HepG2 (cell line): ENCODE measurements around the gene RNF4. TPM values are rescaled to one million over a fixed set of nuclear protein-coding genes. Genes with fewer than 3 reads are reported as not detected.

Experiments
- ATAC-seq: fragments of 200-7000 bp; cut with Tn5 transposase; 3 replicates; pipeline ENCODE4 v1.9.1; 2020; ENCODE audit warnings: mild to moderate bottlenecking, moderate library complexity
- Bru-seq: library from RNA; stranded (reverse); fragments of 400-500 nt; gene quantifications from one replicate; lab custom pipeline; 2021; lab: Mats Ljungman, UMichigan
- BruChase-seq, 2 experiments: library from RNA; stranded (reverse); fragments of 400-500 nt; gene quantifications; one replicate each; lab custom pipeline; 2021; lab: Mats Ljungman, UMichigan
- BruUV-seq: library from RNA; stranded (reverse); fragments of 400-500 nt; replicated peaks from 2 replicates; lab custom pipeline; 2021; lab: Mats Ljungman, UMichigan
- CTCF ChIA-PET: fragments of 300-600 bp; formaldehyde crosslinking; extraction: SDS; loops from one replicate; lab custom pipeline; 2021; ENCODE audit warnings: low total read pairs, inconsistent platforms, low intra/inter-chr PET ratio; lab: Yijun Ruan, JAX
- POLR2A ChIA-PET: fragments of 350-600 bp; sonication (Branson Sonifier 250); formaldehyde crosslinking; loops from one replicate; lab custom pipeline; 2020; ENCODE audit warnings: antibody characterized with exemption, inconsistent platforms; lab: Yijun Ruan, JAX
- DNase-seq: peaks from one replicate; pipeline ENCODE4 v3.0.0-alpha.2; 2015; ENCODE audit warnings: low spot score
- FAIRE-seq: peaks from 3 replicates; lab custom pipeline; 2011; peaks lifted over from hg19 to GRCh38; lab: Jason Lieb, UNC
- H2AFZ ChIP-seq: one replicate; pipeline ENCODE4 v1.6.1; 2011; ENCODE audit warnings: low read length, inconsistent platforms
- H3K27ac ChIP-seq: fragments of 300-600 bp; 3 replicates; pipeline ENCODE4 v1.8.0; 2011; ENCODE audit warnings: mixed run types, mild to moderate bottlenecking, mixed read lengths, low read length, inconsistent platforms; ENCODE audit not compliant: insufficient read depth; ENCODE audit errors: extremely low read length
- H3K27me3 ChIP-seq, 2 experiments: fragments of 200-600 bp in 1 of 2; 2 replicates in 1 of 2; 3 replicates in 1 of 2; pipeline versions ENCODE4 v1.6.0 to v1.8.0; 2011; ENCODE audit warnings: low read length in 2 of 2, mild to moderate bottlenecking in 2 of 2, moderate library complexity in 2 of 2, inconsistent platforms in 1 of 2; ENCODE audit not compliant: insufficient read depth in 2 of 2, control insufficient read depth in 1 of 2
- H3K36me3 ChIP-seq, 2 experiments: fragments of 200-600 bp in 1 of 2; replicated peaks in 1 of 2; 2 replicates in 1 of 2; 3 replicates in 1 of 2; pipeline versions ENCODE4 v1.5.1 to v1.8.0; 2011; ENCODE audit warnings: low read length in 2 of 2, inconsistent platforms in 1 of 2; ENCODE audit not compliant: insufficient read depth in 2 of 2, control insufficient read depth in 1 of 2
- H3K4me1 ChIP-seq: 2 replicates; pipeline ENCODE4 v1.5.1; 2012; ENCODE audit warnings: low read length, inconsistent platforms; ENCODE audit not compliant: insufficient read depth
- H3K4me2 ChIP-seq: 2 replicates; pipeline ENCODE4 v1.6.0; 2011; ENCODE audit warnings: low read depth, low read length, inconsistent platforms
- H3K4me3 ChIP-seq, 3 experiments: fragments of 200-600 bp in 1 of 3; sonication (generic), shearing (Covaris generic) in 1 of 3; replicated peaks in 1 of 3; 2 replicates each; pipeline ENCODE4 v1.5.1; 2011 to 2016; ENCODE audit warnings: low read length in 3 of 3, inconsistent platforms in 2 of 3, low read depth in 2 of 3, mild to moderate bottlenecking in 2 of 3, control low read depth in 1 of 3, mixed read lengths in 1 of 3; ENCODE audit not compliant: insufficient read depth in 1 of 3
- H3K79me2 ChIP-seq: one replicate; pipeline ENCODE4 v1.6.1; 2011; ENCODE audit warnings: low read length, inconsistent platforms; ENCODE audit not compliant: insufficient read depth
- H3K9ac ChIP-seq: 2 replicates; pipeline ENCODE4 v1.6.0; 2011; ENCODE audit warnings: mild to moderate bottlenecking, low read depth, low read length, inconsistent platforms; ENCODE audit not compliant: insufficient read depth
- H3K9me3 ChIP-seq: 2 replicates; pipeline ENCODE4 v1.5.1; 2012; ENCODE audit warnings: mild to moderate bottlenecking, low read length
- H4K20me1 ChIP-seq: 2 replicates; pipeline ENCODE4 v1.6.0; 2011; ENCODE audit warnings: inconsistent platforms, mild to moderate bottlenecking, low read length, moderate library complexity; ENCODE audit not compliant: insufficient read depth
- AHR ChIP-seq: IDR thresholded peaks from 2 replicates; pipeline ENCODE4 v1.6.1; 2018; ENCODE audit warnings: missing genetic modification reagents, missing compliant biosample characterization
- ASH2L ChIP-seq: fragments of 300-600, 200-600 bp; sonication (generic); IDR thresholded peaks from 2 replicates; pipeline ENCODE4 v1.7.0; 2017; ENCODE audit warnings: low read depth, mild to moderate bottlenecking, moderate library complexity, mixed read lengths, low read length; ENCODE audit not compliant: insufficient read length
- GATAD2A ChIP-seq: IDR thresholded peaks from 2 replicates; pipeline ENCODE4 v1.6.1; 2016
- MAFF ChIP-seq: IDR thresholded peaks from 2 replicates; pipeline ENCODE4 v1.6.1; 2011; ENCODE audit warnings: low read depth, low read length, improper control_type of control experiment
- NFRKB ChIP-seq: fragments of 450-650 bp; IDR thresholded peaks from 2 replicates; pipeline ENCODE4 v1.6.1; 2017
- SIX4 ChIP-seq: sonication (generic); formaldehyde crosslinking; IDR thresholded peaks from 2 replicates; pipeline ENCODE4 v1.4.0; 2020; ENCODE audit warnings: missing genetic modification reagents
- ZNF12 ChIP-seq: sonication (generic); formaldehyde crosslinking; IDR thresholded peaks from 2 replicates; pipeline ENCODE4 v1.5.0; 2020; ENCODE audit warnings: missing genetic modification reagents
- ZNF878 ChIP-seq: sonication (generic); formaldehyde crosslinking; IDR thresholded peaks from 2 replicates; pipeline ENCODE4 v1.8.1; 2023; ENCODE audit warnings: mild to moderate bottlenecking, missing genetic modification reagents, moderate library complexity
- ZSCAN12 ChIP-seq: sonication (generic); formaldehyde crosslinking; IDR thresholded peaks from 2 replicates; pipeline ENCODE4 v1.9.0; 2021; ENCODE audit warnings: mild to moderate bottlenecking, missing genetic modification reagents
- WGBS: methylation state at CpG from one replicate; pipeline ENCODE4 v1.1.6; 2017; ENCODE audit warnings: low lambda C conversion rate; 5-methylcytosine and 5-hydroxymethylcytosine counted together
- in situ Hi-C: cut with HindIII; loops from 2 replicates; pipeline ENCODE4 v1.10.0; 2017; ENCODE audit warnings: low pct_unique_long_range_greater_than_20kb; ENCODE audit not compliant: extremely low pct_ligation_motif_present
- intact Hi-C: fragments of 100-400 bp; cut with micrococcal nuclease; formaldehyde crosslinking; loops from one replicate; pipeline ENCODE4 v1.10.0; 2022; ENCODE audit not compliant: unreplicated experiment
- long read RNA-seq, 2 experiments: library from RNA in 1 of 2; library from polyadenylated mRNA in 1 of 2; stranded (forward) in 1 of 2; unstranded in 1 of 2; transcript quantifications; one replicate each; pipeline ENCODE4 v2.0.0, GENCODE V29; 2019 to 2022
- polyA minus RNA-seq, 3 experiments: library from RNA; depleted of rRNA, polyadenylated mRNA; stranded (reverse); fragments of >200 nt; gene quantifications; 2 replicates each; pipeline ENCODE4 v1.2.3, GENCODE V29; 2011; ENCODE audit warnings: low replicate concordance in 1 of 3
- polyA plus RNA-seq, 8 experiments: library from polyadenylated mRNA; depleted of rRNA in 3 of 8; stranded (reverse) in 7 of 8; unstranded in 1 of 8; fragments of >200 nt; fragmentation: Illumina TruSeq in 4 of 8; extraction: Trizol in 4 of 8; gene quantifications; 2 replicates each; pipeline versions ENCODE4 v1.2.1 to v1.2.3, GENCODE V29; 2011 to 2016; ENCODE audit warnings: low read depth in 4 of 8, missing spikeins in 1 of 8, mixed read lengths in 1 of 8; ENCODE audit not compliant: insufficient read depth in 1 of 8
- total RNA-seq, 5 experiments: library from RNA; depleted of rRNA; stranded (reverse); fragments of >200 nt; fragmentation: Illumina TruSeq; extraction: Trizol; gene quantifications; 2 replicates each; pipeline ENCODE4 v1.2.3, GENCODE V29; 2016; ENCODE audit warnings: low read depth in 1 of 5
- TF ChIP-seq, protein P1 (sequence below): sonication (generic); formaldehyde crosslinking; IDR thresholded peaks from 2 replicates; pipeline ENCODE4 v1.5.0; 2020; ENCODE audit warnings: mild to moderate bottlenecking, missing genetic modification reagents, borderline replicate concordance
- TF ChIP-seq, protein P2 (sequence below): sonication (generic); formaldehyde crosslinking; IDR thresholded peaks from 2 replicates; pipeline ENCODE4 v1.9.0; 2022; ENCODE audit warnings: low read depth, missing genetic modification reagents

RNF4 gene, protein sequence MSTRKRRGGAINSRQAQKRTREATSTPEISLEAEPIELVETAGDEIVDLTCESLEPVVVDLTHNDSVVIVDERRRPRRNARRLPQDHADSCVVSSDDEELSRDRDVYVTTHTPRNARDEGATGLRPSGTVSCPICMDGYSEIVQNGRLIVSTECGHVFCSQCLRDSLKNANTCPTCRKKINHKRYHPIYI
- total RNA-seq (2016; rRNA removed; fragmentation: Illumina TruSeq; extraction: Trizol) (38.1 and 46.7 TPM in 2 replicates), polyA plus RNA-seq (2011; rRNA removed) (40.3 and 45.1 TPM in 2 replicates), polyA minus RNA-seq (2011; rRNA and poly(A)+ RNA removed; ENCODE audit: low replicate concordance) (65.3 and 74.2 TPM in 2 replicates), Bru-seq, nascent RNA (percentile 78 among the genes with signal in this experiment), BruChase-seq, experiment 1, labeled RNA remaining after a 6-hour chase (percentile 80 among the genes with signal in this experiment), BruChase-seq, experiment 2, labeled RNA remaining after a 2-hour chase (percentile 84 among the genes with signal in this experiment)
- total RNA-seq (2016; cell fraction: cytosol; rRNA removed; fragmentation: Illumina TruSeq; extraction: Trizol; ENCODE audit: low read depth), result 16.3 and 17.2 TPM in 2 replicates
- 36.0 and 47.6 TPM in 2 replicates for total RNA-seq (2016; cell fraction: insoluble cytoplasmic fraction; rRNA removed; fragmentation: Illumina TruSeq; extraction: Trizol)
- 24.2 and 25.2 TPM in 2 replicates for total RNA-seq (2016; cell fraction: membrane; rRNA removed; fragmentation: Illumina TruSeq; extraction: Trizol)
- 34.8 and 37.0 TPM in 2 replicates for total RNA-seq (2016; cell fraction: nucleus; rRNA removed; fragmentation: Illumina TruSeq; extraction: Trizol)
- 34.5 and 42.3 TPM in 2 replicates for polyA plus RNA-seq (2011; cell fraction: cytosol; rRNA removed)
- polyA plus RNA-seq (2011; cell fraction: nucleus; rRNA removed), result 33.3 and 33.4 TPM in 2 replicates
- 27.9 and 28.2 TPM in 2 replicates for polyA plus RNA-seq (2012)
- polyA plus RNA-seq (2016; cell fraction: cytosol; fragmentation: Illumina TruSeq; extraction: Trizol; ENCODE audit: low read depth), result 3.3 and 5.5 TPM in 2 replicates
- 45.3 and 46.1 TPM in 2 replicates for polyA plus RNA-seq (2016; cell fraction: insoluble cytoplasmic fraction; fragmentation: Illumina TruSeq; extraction: Trizol; ENCODE audit: low read depth)
- polyA plus RNA-seq (2016; cell fraction: membrane; fragmentation: Illumina TruSeq; extraction: Trizol; ENCODE audit: low read depth), result 12.0 and 14.1 TPM in 2 replicates
- 33.1 and 33.8 TPM in 2 replicates for polyA plus RNA-seq (2016; cell fraction: nucleus; fragmentation: Illumina TruSeq; extraction: Trizol; ENCODE audit: insufficient read depth, low read depth)
- polyA minus RNA-seq (2011; cell fraction: cytosol; rRNA and poly(A)+ RNA removed), result 36.1 and 36.8 TPM in 2 replicates
- polyA minus RNA-seq (2011; cell fraction: nucleus; rRNA and poly(A)+ RNA removed), result 55.2 and 60.3 TPM in 2 replicates
- long read RNA-seq, experiment 1, partial matches to known transcripts, result 0 of 56 reads
- long read RNA-seq, experiment 1, other reads (novel, unspliced or antisense), result 56 of 56 reads
- long read RNA-seq, experiment 2, partial matches to known transcripts, result 4 of 58 reads
- long read RNA-seq, experiment 2, other reads (novel, unspliced or antisense), result 52 of 58 reads

DNA sequence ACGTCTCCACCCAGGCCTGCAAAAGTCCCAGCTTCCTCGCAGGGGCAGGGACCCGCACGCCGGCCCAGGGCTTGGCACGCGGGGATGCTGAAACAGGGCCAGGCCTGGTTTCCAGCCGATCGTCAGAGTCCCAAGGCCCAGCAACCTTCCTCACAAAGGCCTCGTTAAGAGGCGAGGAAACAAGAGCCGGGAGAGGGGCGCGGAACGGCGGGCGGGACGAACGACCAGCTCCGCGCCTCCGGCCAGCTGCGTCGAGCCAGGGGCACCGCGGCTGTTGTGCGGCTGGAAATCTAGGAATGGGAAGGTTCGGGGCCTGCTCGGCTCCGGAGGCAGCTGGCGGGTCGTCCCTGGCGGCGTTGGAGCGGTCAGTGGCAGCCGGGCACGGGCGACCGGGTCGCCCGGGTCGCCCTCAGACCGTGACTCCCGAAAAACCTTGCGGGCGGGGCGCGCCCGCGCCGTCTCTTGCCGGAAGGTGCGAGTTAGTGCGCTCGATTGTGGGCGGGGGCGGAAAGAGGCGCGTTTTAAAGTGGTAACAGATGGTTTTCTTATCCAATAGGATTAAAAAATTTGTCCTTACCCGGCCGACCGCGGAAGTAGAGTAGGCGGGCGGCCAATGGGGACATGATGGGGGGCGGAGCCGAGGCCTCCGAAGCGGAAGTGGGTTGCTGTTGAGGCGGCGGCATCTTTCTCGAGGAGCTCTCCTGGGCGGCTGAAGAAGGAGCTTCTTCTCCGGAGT is at the start of gene RNF4:
TSS of gene RNF4 (plus strand) at position 651 of the 736 bp plus-strand sequence. CDS start 21,388 bp downstream, outside the sequence.
- POLR2A ChIA-PET, result interaction anchor here (0.6 to 3.4 kb wide), 11 partner anchors 17 to 1157 kb away, joined by 3 to 25 read pairs (median 4); partner anchors contain the start of genes FAM193A, HAUS3 and POLN
- peak; percentile 93 for DNase-seq
- H4K20me1 ChIP-seq, result peaks cover 29% of the 10 kb centered on the region
- peaks cover 0 to 19% of the 10 kb centered on the region in 2 experiments; a peak in 3 of 5 replicates for H3K36me3 ChIP-seq
- BruUV-seq, result TSS peak; percentile 59
- no peaks in the 10 kb centered on the region; a peak in 1 of 5 replicates for H3K27me3 ChIP-seq
- 0% methylated on average over 17 of the region's 74 CpGs for WGBS
- peak; percentile 91 for ATAC-seq
- H3K4me3 ChIP-seq, result peak within 1 kb of the TSS; percentile 84 to 93 (median 86)
- H3K79me2 ChIP-seq, result peaks cover 55% of the 10 kb centered on the region
- CTCF ChIA-PET, result no interaction called here
- intact Hi-C loops (loop anchor here (2.0 to 10.0 kb wide), 2 partner anchors 68 to 224 kb away; partner anchors contain the start of genes FAM193A, HAUS3 and POLN), in situ Hi-C loops (no loop called here)
- H2AFZ ChIP-seq, result no peak within 1 kb of the TSS
- H3K9me3 ChIP-seq, result no peaks in the 10 kb centered on the region
- H3K27ac ChIP-seq, result peak within 1 kb of the TSS; percentile 93
- peaks cover 44% of the 10 kb centered on the region for H3K4me1 ChIP-seq
- H3K4me2 ChIP-seq, result peak within 1 kb of the TSS; percentile 95
- FAIRE-seq, result peak; percentile 70
- H3K9ac ChIP-seq, result peak within 1 kb of the TSS; percentile 96
- TF ChIP-seq ZSCAN12 (CRISPR knock-in tag) (peak; percentile 73; the same call in 1 of the 2 replicates), GATAD2A (CRISPR knock-in tag) (no peak), ASH2L (peak; percentile 80), NFRKB (no peak), MAFF (no peak), AHR (0 out of 2 replicates have a peak, but pooled peaks have one; percentile 39), ZNF12 (CRISPR knock-in tag) (peak; percentile 34; the same call in 1 of the 2 replicates), ZNF878 (CRISPR knock-in tag) (no peak), SIX4 (CRISPR knock-in tag) (no peak; the same call in 1 of the 2 replicates)
- TF ChIP-seq, protein P1, sequence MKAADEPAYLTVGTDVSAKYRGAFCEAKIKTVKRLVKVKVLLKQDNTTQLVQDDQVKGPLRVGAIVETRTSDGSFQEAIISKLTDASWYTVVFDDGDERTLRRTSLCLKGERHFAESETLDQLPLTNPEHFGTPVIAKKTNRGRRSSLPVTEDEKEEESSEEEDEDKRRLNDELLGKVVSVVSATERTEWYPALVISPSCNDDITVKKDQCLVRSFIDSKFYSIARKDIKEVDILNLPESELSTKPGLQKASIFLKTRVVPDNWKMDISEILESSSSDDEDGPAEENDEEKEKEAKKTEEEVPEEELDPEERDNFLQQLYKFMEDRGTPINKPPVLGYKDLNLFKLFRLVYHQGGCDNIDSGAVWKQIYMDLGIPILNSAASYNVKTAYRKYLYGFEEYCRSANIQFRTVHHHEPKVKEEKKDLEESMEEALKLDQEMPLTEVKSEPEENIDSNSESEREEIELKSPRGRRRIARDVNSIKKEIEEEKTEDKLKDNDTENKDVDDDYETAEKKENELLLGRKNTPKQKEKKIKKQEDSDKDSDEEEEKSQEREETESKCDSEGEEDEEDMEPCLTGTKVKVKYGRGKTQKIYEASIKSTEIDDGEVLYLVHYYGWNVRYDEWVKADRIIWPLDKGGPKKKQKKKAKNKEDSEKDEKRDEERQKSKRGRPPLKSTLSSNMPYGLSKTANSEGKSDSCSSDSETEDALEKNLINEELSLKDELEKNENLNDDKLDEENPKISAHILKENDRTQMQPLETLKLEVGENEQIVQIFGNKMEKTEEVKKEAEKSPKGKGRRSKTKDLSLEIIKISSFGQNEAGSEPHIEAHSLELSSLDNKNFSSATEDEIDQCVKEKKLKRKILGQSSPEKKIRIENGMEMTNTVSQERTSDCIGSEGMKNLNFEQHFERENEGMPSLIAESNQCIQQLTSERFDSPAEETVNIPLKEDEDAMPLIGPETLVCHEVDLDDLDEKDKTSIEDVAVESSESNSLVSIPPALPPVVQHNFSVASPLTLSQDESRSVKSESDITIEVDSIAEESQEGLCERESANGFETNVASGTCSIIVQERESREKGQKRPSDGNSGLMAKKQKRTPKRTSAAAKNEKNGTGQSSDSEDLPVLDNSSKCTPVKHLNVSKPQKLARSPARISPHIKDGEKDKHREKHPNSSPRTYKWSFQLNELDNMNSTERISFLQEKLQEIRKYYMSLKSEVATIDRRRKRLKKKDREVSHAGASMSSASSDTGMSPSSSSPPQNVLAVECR (CRISPR knock-in tag), result peak; percentile 76; the same call in 1 of the 2 replicates
- TF ChIP-seq, protein P2, sequence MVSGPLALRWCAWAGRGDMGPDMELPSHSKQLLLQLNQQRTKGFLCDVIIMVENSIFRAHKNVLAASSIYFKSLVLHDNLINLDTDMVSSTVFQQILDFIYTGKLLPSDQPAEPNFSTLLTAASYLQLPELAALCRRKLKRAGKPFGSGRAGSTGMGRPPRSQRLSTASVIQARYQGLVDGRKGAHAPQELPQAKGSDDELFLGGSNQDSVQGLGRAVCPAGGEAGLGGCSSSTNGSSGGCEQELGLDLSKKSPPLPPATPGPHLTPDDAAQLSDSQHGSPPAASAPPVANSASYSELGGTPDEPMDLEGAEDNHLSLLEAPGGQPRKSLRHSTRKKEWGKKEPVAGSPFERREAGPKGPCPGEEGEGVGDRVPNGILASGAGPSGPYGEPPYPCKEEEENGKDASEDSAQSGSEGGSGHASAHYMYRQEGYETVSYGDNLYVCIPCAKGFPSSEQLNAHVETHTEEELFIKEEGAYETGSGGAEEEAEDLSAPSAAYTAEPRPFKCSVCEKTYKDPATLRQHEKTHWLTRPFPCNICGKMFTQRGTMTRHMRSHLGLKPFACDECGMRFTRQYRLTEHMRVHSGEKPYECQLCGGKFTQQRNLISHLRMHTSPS, result no peak
